HL-60 (cell line): ENCODE data around the gene ATP2B2.

Experiments
- DNase-seq, 2 experiments: peaks; one replicate each; pipeline ENCODE4 v3.0.0-alpha.2; 2010 to 2020; ENCODE audit warnings: low read depth in 1 of 2, low spot score in 1 of 2
- H3K27ac ChIP-seq: fragments of 250-450 bp; sonication (Bioruptor Pico); replicated peaks from 2 replicates; pipeline ENCODE4 v1.5.1; 2020; ENCODE audit warnings: mild to moderate bottlenecking, moderate library complexity
- H3K27me3 ChIP-seq: fragments of 250-450 bp; sonication (Bioruptor Pico); 2 replicates; pipeline ENCODE4 v1.5.1; 2021; ENCODE audit warnings: mild to moderate bottlenecking, moderate library complexity; ENCODE audit not compliant: insufficient read depth, poor library complexity, severe bottlenecking
- H3K4me3 ChIP-seq: replicated peaks from 2 replicates; pipeline ENCODE4 v1.5.1; 2011; ENCODE audit warnings: mild to moderate bottlenecking, control low read depth, low read length; ENCODE audit not compliant: insufficient read depth
- GABPA ChIP-seq: IDR thresholded peaks from 2 replicates; pipeline ENCODE4 v1.6.1; 2012; ENCODE audit warnings: low read depth
- POLR2AphosphoS5 ChIP-seq: IDR thresholded peaks from 2 replicates; pipeline ENCODE4 v1.6.1; 2012; ENCODE audit warnings: low read depth
- REST ChIP-seq: IDR thresholded peaks from 2 replicates; pipeline ENCODE4 v1.6.1; 2012; ENCODE audit warnings: low read depth; ENCODE audit not compliant: insufficient replicate concordance
- SPI1 ChIP-seq: IDR thresholded peaks from 2 replicates; pipeline ENCODE4 v1.6.1; 2012; ENCODE audit warnings: low read depth, mild to moderate bottlenecking, borderline replicate concordance
- TF ChIP-seq, protein P1 (sequence below): IDR thresholded peaks from one replicate; pipeline ENCODE4 v1.5.1; 2011; ENCODE audit warnings: low read length, control low read depth, inconsistent platforms; ENCODE audit not compliant: insufficient read depth

Gene ATP2B2

GRCh38 chr3:10400749-10401495, 104.5 kb downstream of the ATP2B2 start:
- Histone ChIP-seq H3K27ac (no peak overlapping the region), H3K27me3 (no peaks in the 10 kb centered on the region), H3K4me3 (no peak overlapping the region)
- DNase-seq, result no peak
- no peak for TF ChIP-seq GABPA
- no peak for TF ChIP-seq REST
- no peak for TF ChIP-seq POLR2AphosphoS5
- TF ChIP-seq, protein P1, sequence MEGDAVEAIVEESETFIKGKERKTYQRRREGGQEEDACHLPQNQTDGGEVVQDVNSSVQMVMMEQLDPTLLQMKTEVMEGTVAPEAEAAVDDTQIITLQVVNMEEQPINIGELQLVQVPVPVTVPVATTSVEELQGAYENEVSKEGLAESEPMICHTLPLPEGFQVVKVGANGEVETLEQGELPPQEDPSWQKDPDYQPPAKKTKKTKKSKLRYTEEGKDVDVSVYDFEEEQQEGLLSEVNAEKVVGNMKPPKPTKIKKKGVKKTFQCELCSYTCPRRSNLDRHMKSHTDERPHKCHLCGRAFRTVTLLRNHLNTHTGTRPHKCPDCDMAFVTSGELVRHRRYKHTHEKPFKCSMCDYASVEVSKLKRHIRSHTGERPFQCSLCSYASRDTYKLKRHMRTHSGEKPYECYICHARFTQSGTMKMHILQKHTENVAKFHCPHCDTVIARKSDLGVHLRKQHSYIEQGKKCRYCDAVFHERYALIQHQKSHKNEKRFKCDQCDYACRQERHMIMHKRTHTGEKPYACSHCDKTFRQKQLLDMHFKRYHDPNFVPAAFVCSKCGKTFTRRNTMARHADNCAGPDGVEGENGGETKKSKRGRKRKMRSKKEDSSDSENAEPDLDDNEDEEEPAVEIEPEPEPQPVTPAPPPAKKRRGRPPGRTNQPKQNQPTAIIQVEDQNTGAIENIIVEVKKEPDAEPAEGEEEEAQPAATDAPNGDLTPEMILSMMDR, result no peak
- no peak for TF ChIP-seq SPI1

- H3K27ac ChIP-seq, result no peak overlapping the region
- H3K27me3 ChIP-seq, result no peaks in the 10 kb centered on the region
- TF ChIP-seq, protein P1, result no peak
- TF ChIP-seq REST, result no peak
- TF ChIP-seq SPI1, result no peak
- TF ChIP-seq GABPA, result no peak
- no peak for TF ChIP-seq POLR2AphosphoS5
- no peak for DNase-seq
- H3K4me3 ChIP-seq, result no peak overlapping the region
Measured at GRCh38 chr3:10400050-10400748, 105.2 kb downstream of the ATP2B2 start.

DNA sequence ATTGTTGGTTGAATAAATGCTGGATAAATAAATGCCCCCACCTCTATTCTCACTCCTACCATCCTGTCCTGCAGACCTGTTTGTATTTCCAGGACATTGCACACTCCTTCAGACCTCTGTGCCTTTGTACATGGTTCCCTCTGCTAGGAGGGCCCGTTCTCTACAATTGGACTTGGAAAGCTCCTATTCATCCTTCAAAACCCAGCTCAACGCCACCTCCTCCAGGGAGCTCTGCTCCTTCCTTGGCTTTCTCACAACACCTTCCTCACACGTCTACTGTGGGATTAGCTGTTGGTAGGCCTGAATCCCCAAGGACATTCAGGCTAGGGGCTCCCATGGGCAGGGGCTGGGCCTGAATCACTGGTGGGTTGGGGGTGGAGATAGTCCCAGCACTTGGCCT, 105.8 kb downstream of the ATP2B2 start:
- no peak for DNase-seq
- Histone ChIP-seq H3K27ac (no peak overlapping the region), H3K4me3 (no peak overlapping the region), H3K27me3 (no peaks in the 10 kb centered on the region)
- TF ChIP-seq GABPA (no peak), REST (no peak), POLR2AphosphoS5 (no peak), SPI1 (no peak)
- TF ChIP-seq, protein P1, result no peak
